Breast epithelium (tissue), 4 donors: ENCODE measurements around the gene SDK1. TPM values are rescaled to one million over a fixed set of nuclear protein-coding genes. Genes with fewer than 3 reads are reported as not detected.

Source experiments
- DNase-seq, 2 donors: peaks; one replicate each; pipeline ENCODE4 v3.0.0-alpha.2; 2019; ENCODE audit warnings: low spot score in 2 of 2
- H3K27ac ChIP-seq, 2 donors: fragments of 200-600 bp; sonication (generic) in 1 of 2; one replicate each; pipeline ENCODE4 v1.5.1; 2016 to 2019; ENCODE audit warnings: mild to moderate bottlenecking in 1 of 2
- H3K27me3 ChIP-seq, 2 donors: fragments of 200-600 bp; sonication (generic) in 1 of 2; one replicate each; pipeline versions ENCODE4 v1.5.1 to v1.6.0; 2017 to 2019; ENCODE audit warnings: control low read depth in 1 of 2, mild to moderate bottlenecking in 1 of 2
- H3K36me3 ChIP-seq: fragments of 200-600 bp; one replicate; pipeline ENCODE4 v1.5.1; 2019
- H3K4me1 ChIP-seq, 2 donors: fragments of 200-600 bp; sonication (generic); one replicate each; pipeline ENCODE4 v1.5.1; 2016 to 2019; ENCODE audit warnings: control low read depth in 1 of 2
- H3K4me3 ChIP-seq, 3 donors: fragments of 200-600 bp; sonication (generic); 1 replicate in 2 of 3; 2 replicates in 1 of 3; pipeline ENCODE4 v1.5.1; 2016 to 2019; ENCODE audit warnings: mild to moderate bottlenecking in 3 of 3, moderate library complexity in 2 of 3
- H3K9me3 ChIP-seq, 2 donors: fragments of 200-600 bp; sonication (generic) in 1 of 2; one replicate each; pipeline ENCODE4 v1.5.1; 2016 to 2019; ENCODE audit warnings: control low read depth in 1 of 2
- POLR2A ChIP-seq: fragments of 450-650 bp; IDR thresholded peaks from one replicate; pipeline ENCODE4 v1.6.1; 2016; ENCODE audit warnings: antibody characterized with exemption, mild to moderate bottlenecking, moderate library complexity
- POLR2AphosphoS5 ChIP-seq, 3 donors: sonication (generic); formaldehyde crosslinking; IDR thresholded peaks; one replicate each; pipeline ENCODE4 v1.6.1; 2017; ENCODE audit warnings: antibody characterized with exemption in 3 of 3
- intact Hi-C: fragments of 100-400 bp; cut with DNase I; formaldehyde crosslinking; loops from one replicate; pipeline ENCODE4 v1.15.1; 2023; ENCODE audit warnings: low total_unique reads
- total RNA-seq, 3 donors: library from RNA; depleted of rRNA; stranded (reverse); fragments of >200 nt; gene quantifications; one replicate each; pipeline ENCODE4 v1.1.0, GENCODE V29; 2016
- TF ChIP-seq, protein P1 (sequence below), 3 donors: fragments of 450-650 bp; IDR thresholded peaks; one replicate each; pipeline ENCODE4 v1.5.1; 2016 to 2017; ENCODE audit warnings: antibody characterized with exemption in 3 of 3, mild to moderate bottlenecking in 3 of 3, moderate library complexity in 3 of 3

Gene SDK1
- total RNA-seq, 3 donors from 2014 or later: 3.7 to 18.2 (median 6.6) TPM

DNA sequence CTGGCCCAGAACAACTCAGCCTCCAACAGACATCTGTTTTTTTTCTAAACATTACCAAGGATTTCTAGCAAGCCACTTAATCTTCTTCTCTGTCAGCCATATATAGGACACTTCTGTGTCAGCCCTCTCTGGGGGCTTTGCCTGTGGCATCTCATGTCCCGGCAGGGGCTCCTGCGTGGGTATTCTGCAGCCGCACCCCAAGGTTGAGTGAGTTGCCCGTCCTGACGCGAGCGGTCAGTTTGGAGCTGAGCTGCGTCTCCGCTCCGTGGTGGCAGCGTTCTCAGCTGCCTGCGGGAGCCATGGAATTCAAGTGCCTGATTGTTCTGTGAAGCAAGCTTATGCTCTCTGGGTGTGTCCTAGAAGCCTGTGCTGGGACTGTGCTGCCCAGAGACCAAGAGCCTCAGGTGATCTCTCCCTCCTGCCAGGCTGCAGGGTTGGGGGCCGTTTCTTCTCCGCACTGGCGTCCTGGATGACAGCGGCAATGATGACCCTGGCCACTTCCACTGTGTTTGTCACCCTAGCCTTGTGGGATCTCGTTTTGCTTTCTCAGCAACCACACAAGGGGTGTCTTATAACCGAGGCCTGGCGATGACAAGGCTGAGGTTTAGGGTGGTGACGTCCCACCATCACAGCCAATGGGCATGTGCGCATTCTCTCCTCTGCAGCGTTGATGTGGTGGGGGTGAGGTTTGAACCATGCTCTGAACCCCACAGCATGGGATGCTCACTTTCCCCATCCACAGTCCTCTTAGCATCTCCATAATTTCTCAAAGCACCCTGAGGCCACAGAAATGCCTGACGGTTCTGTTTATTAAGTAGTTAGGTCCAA lies 768.4 kb downstream of the SDK1 start:
- no peak for DNase-seq
- H3K9me3 ChIP-seq: no peaks in the 10 kb centered on the region
- H3K4me3 ChIP-seq: no peak overlapping the region
- TF ChIP-seq, protein P1, sequence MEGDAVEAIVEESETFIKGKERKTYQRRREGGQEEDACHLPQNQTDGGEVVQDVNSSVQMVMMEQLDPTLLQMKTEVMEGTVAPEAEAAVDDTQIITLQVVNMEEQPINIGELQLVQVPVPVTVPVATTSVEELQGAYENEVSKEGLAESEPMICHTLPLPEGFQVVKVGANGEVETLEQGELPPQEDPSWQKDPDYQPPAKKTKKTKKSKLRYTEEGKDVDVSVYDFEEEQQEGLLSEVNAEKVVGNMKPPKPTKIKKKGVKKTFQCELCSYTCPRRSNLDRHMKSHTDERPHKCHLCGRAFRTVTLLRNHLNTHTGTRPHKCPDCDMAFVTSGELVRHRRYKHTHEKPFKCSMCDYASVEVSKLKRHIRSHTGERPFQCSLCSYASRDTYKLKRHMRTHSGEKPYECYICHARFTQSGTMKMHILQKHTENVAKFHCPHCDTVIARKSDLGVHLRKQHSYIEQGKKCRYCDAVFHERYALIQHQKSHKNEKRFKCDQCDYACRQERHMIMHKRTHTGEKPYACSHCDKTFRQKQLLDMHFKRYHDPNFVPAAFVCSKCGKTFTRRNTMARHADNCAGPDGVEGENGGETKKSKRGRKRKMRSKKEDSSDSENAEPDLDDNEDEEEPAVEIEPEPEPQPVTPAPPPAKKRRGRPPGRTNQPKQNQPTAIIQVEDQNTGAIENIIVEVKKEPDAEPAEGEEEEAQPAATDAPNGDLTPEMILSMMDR (IDR thresholded peaks at IDR 0.05): no peak
- TF ChIP-seq POLR2A: no peak
- no peak for TF ChIP-seq POLR2AphosphoS5 (IDR thresholded peaks at IDR 0.05)
- H3K36me3 ChIP-seq: no peaks in the 10 kb centered on the region
- intact Hi-C loops: loop anchor here (1.0 kb wide), 1 partner anchor 31 kb away; no protein-coding TSS in a partner anchor
- H3K27ac ChIP-seq: no peak overlapping the region
- no peaks in the 10 kb centered on the region for H3K27me3 ChIP-seq
- no peaks in the 10 kb centered on the region for H3K4me1 ChIP-seq

DNA sequence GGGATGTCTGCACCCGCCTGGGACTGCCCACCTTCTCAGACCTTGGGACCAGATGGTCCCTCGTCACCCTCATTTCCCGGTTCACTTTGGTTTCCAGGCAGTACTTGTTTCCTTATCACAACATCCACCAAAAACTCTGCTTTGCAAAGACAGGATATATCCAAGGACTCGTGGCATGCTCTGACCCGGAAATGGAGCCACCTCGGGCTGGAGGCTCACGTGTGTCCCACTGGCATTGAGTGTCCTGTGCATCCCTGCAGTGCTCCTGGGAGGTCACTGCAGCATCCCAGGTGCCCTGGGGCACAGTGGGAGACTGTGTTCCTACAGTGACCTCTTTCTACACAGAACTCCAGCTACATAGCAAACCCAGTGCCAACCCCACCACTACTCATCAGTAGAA lies 769.2 kb downstream of the SDK1 start:
- H3K36me3 ChIP-seq: no peaks in the 10 kb centered on the region
- TF ChIP-seq POLR2AphosphoS5 (IDR thresholded peaks at IDR 0.05) (no peak), POLR2A (no peak)
- TF ChIP-seq, protein P1 (IDR thresholded peaks at IDR 0.05): no peak
- H3K27ac ChIP-seq: no peak overlapping the region
- H3K4me3 ChIP-seq: no peak overlapping the region
- no peaks in the 10 kb centered on the region for H3K4me1 ChIP-seq
- intact Hi-C loops: no loop called here
- no peak for DNase-seq
- no peaks in the 10 kb centered on the region for H3K27me3 ChIP-seq
- no peaks in the 10 kb centered on the region for H3K9me3 ChIP-seq

DNA sequence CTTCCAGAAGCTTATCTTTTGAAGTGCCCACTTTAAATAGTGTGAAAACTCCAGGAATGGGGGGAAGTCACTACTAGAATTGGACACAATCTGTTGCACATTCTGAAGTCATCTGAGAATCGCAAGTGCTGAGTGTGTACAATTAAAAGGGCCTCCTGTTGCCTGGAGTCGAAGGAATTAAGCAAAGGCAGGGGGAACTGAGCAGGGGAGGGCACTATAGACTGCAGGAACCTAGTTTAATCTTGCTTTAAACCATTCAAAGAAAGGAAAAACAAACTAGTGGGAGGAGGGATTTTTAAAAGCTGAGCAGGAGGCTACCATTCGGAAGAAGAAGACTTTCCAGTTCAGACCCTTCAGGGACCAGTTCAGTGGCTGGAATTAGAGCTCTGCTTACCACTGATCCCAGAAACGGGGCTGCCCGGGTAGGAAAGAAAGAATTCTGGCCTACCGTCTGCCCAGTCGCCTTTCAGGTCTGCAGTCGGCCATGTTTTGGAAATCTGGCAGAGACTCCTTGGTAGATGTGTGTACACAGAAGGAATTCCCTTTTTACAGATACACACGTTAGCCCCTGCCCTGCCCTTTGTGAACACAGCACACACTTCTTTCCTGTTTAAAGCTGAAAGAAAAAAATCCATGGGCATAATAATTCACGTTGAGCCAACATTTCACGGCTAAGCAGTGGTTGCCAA lies 770.5 kb downstream of the SDK1 start:
- DNase-seq: no peak
- TF ChIP-seq, protein P1 (IDR thresholded peaks at IDR 0.05): no peak
- TF ChIP-seq POLR2A (no peak), POLR2AphosphoS5 (IDR thresholded peaks at IDR 0.05) (no peak)

DNA sequence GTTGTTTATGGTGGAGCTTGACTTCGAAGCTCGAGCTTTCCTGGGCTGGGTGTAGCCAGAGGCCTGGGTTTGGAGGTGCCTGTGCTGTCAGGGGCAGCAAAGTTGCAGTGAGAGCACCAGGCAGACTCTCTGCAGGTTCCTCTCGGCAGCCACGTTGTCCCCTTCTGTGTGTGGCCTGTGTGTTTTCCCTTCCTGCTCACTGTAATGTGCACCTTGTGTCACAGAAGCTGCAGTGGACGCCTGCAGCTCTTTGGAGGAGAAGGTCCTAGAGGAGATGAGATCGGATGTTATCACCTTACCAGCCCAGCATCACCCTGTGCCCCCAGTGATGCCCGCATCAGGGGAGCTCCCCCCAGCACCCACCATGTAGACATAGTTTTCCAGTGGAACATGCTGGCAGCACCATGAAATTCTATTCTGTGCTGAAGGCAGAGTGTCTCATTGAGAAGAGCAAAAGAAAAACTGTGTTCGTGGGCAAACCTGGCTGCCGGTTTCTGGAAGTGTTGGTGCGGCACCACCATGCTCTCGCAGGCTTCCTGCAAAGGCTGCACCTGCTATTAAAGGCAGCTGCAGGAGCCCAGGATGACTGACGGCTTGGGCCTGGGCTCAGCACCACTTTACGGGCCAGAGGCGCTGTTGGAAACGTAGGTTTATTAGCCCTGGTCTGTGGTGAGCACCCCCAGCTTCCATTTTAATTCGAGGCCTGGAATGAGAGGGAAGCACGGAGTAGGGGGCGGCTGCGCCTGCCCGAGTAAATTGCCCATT lies 771.3 kb downstream of the SDK1 start:
- intact Hi-C loops: no loop called here
- no peak overlapping the region for H3K4me3 ChIP-seq
- H3K36me3 ChIP-seq: no peaks in the 10 kb centered on the region
- no peak overlapping the region for H3K27ac ChIP-seq
- H3K9me3 ChIP-seq: no peaks in the 10 kb centered on the region
- no peaks in the 10 kb centered on the region for H3K4me1 ChIP-seq
- DNase-seq: no peak
- no peaks in the 10 kb centered on the region for H3K27me3 ChIP-seq
- TF ChIP-seq, protein P1 (IDR thresholded peaks at IDR 0.05): no peak
- TF ChIP-seq POLR2A: no peak
- no peak for TF ChIP-seq POLR2AphosphoS5 (IDR thresholded peaks at IDR 0.05)

More for the DNA sequence above, 770.5 kb downstream of the SDK1 start:
- no peak overlapping the region for H3K27ac ChIP-seq
- H3K9me3 ChIP-seq: no peaks in the 10 kb centered on the region
- no peaks in the 10 kb centered on the region for H3K4me1 ChIP-seq
- intact Hi-C loops: no loop called here
- no peaks in the 10 kb centered on the region for H3K27me3 ChIP-seq
- H3K4me3 ChIP-seq: no peak overlapping the region
- H3K36me3 ChIP-seq: no peaks in the 10 kb centered on the region
